Glomerular visceral epithelial cell (primary cell): Measurements from ENCODE around the gene PDAP1.

ENCODE experiments used
- DNase-seq: peaks from one replicate; pipeline ENCODE4 v3.0.0-alpha.2; 2016; ENCODE audit errors: extremely low spot score

Gene PDAP1

GRCh38 chr7:99424932-99425730 lies 16.7 kb upstream of the PDAP1 start:
- no peak for DNase-seq

- DNase-seq: no peak
Measured at GRCh38 chr7:99422625-99423024, 14.2 kb upstream of the PDAP1 start.

- no peak for DNase-seq
Measured at GRCh38 chr7:99422186-99422585, 13.8 kb upstream of the PDAP1 start.

- DNase-seq: no peak
Measured at GRCh38 chr7:99420986-99421385, 12.6 kb upstream of the PDAP1 start.

GRCh38 chr7:99420213-99420612 lies 11.8 kb upstream of the PDAP1 start:
- DNase-seq: no peak

GRCh38 chr7:99419323-99420021 lies 11.1 kb upstream of the PDAP1 start:
- no peak for DNase-seq

- no peak for DNase-seq
Measured at GRCh38 chr7:99418260-99418659, 9.9 kb upstream of the PDAP1 start.

GRCh38 chr7:99415513-99416127 lies 7.2 kb upstream of the PDAP1 start:
- DNase-seq: peak; percentile 53

- DNase-seq: no peak
Measured at GRCh38 chr7:99410635-99411034, 2.2 kb upstream of the PDAP1 start.

GRCh38 chr7:99409806-99410205 lies 1.4 kb upstream of the PDAP1 start:
- DNase-seq: no peak

GRCh38 chr7:99409192-99409572 lies 785 bp upstream of the PDAP1 start:
- DNase-seq: no peak

GRCh38 chr7:99407872-99408378 lies 472 bp downstream of the PDAP1 start:
- DNase-seq: peak; percentile 48

- DNase-seq: no peak
Measured at GRCh38 chr7:99406557-99406956, 1.8 kb downstream of the PDAP1 start.

- DNase-seq: no peak
Measured at GRCh38 chr7:99404977-99405320, 3.4 kb downstream of the PDAP1 start.

- DNase-seq: no peak
Measured at GRCh38 chr7:99404235-99404976, 4.0 kb downstream of the PDAP1 start.

- no peak for DNase-seq
Measured at GRCh38 chr7:99403764-99404163, 4.6 kb downstream of the PDAP1 start.

GRCh38 chr7:99402854-99403253 lies 5.5 kb downstream of the PDAP1 start:
- DNase-seq: no peak

GRCh38 chr7:99399597-99399996 lies 8.8 kb downstream of the PDAP1 start:
- no peak for DNase-seq

GRCh38 chr7:99398891-99399445 lies 9.4 kb downstream of the PDAP1 start:
- no peak for DNase-seq

GRCh38 chr7:99397297-99397983 lies 11.0 kb downstream of the PDAP1 start:
- DNase-seq: no peak
